IMR-90 (cell line): ENCODE data around the gene CHMP6. TPM values are rescaled to one million over a fixed set of nuclear protein-coding genes. Genes with fewer than 3 reads are reported as not detected.

Experiments
- ATAC-seq: fragments of 200-7000 bp; cut with Tn5 transposase; 2 replicates; pipeline ENCODE4 v1.9.1; 2020; ENCODE audit warnings: low read depth, mild to moderate bottlenecking, moderate library complexity
- BruUV-seq: library from RNA; stranded (reverse); fragments of 400-500 nt; replicated peaks from 2 replicates; lab custom pipeline; 2021; lab: Mats Ljungman, UMichigan
- CTCF ChIA-PET: fragments of 300-600 bp; formaldehyde crosslinking; extraction: SDS; loops from one replicate; lab custom pipeline; 2021; ENCODE audit warnings: antibody characterized with exemption; lab: Yijun Ruan, JAX
- POLR2A ChIA-PET: fragments of 300-600 bp; sonication (Branson Sonifier 250); formaldehyde crosslinking; loops from one replicate; lab custom pipeline; 2022; ENCODE audit warnings: antibody characterized with exemption; ENCODE audit not compliant: unreplicated experiment; lab: Charles Lee
- DNase-seq: peaks from one replicate; pipeline ENCODE4 v3.0.0; 2013
- H2AFZ ChIP-seq: replicated peaks from 2 replicates; pipeline ENCODE3; 2013; ENCODE audit warnings: low read length, mild to moderate bottlenecking; ENCODE audit not compliant: poor library complexity
- H2AK5ac ChIP-seq: 2 replicates; pipeline ENCODE4 v1.6.1; 2013; ENCODE audit warnings: low read depth, low read length, inconsistent platforms
- H2AK9ac ChIP-seq: replicated peaks from 2 replicates; pipeline ENCODE3; 2013; ENCODE audit warnings: mild to moderate bottlenecking, low read depth, low read length, moderate library complexity; ENCODE audit not compliant: poor library complexity
- H2BK120ac ChIP-seq: 2 replicates; pipeline ENCODE4 v1.6.1; 2013; ENCODE audit warnings: low read depth, low read length, inconsistent platforms
- H2BK15ac ChIP-seq: 3 replicates; pipeline ENCODE4 v1.6.1; 2013; ENCODE audit warnings: low read depth, low read length, inconsistent platforms
- H2BK20ac ChIP-seq: 2 replicates; pipeline ENCODE4 v1.6.1; 2013; ENCODE audit warnings: low read depth, mild to moderate bottlenecking, inconsistent platforms, low read length, moderate library complexity
- H2BK5ac ChIP-seq: 2 replicates; pipeline ENCODE4 v1.6.1; 2013; ENCODE audit warnings: mild to moderate bottlenecking, low read depth, low read length, inconsistent platforms; ENCODE audit not compliant: poor library complexity, severe bottlenecking
- H3K14ac ChIP-seq: replicated peaks from 2 replicates; pipeline ENCODE4 v1.6.1; 2013; ENCODE audit warnings: low read depth, low read length, inconsistent platforms
- H3K18ac ChIP-seq: 2 replicates; pipeline ENCODE4 v1.6.1; 2013; ENCODE audit warnings: low read depth, low read length, control low read depth
- H3K23ac ChIP-seq: 2 replicates; pipeline ENCODE4 v1.6.1; 2013; ENCODE audit warnings: low read depth, low read length, inconsistent platforms
- H3K27ac ChIP-seq: 2 replicates; pipeline ENCODE4 v1.5.1; 2013; ENCODE audit warnings: mild to moderate bottlenecking, control low read depth, low read length; ENCODE audit not compliant: insufficient read depth
- H3K27me3 ChIP-seq: 2 replicates; pipeline ENCODE4 v1.6.1; 2013; ENCODE audit warnings: low read length; ENCODE audit not compliant: control insufficient read depth, insufficient read depth
- H3K36me3 ChIP-seq: 2 replicates; pipeline ENCODE4 v1.6.1; 2013; ENCODE audit warnings: low read length, mixed read lengths; ENCODE audit not compliant: control insufficient read depth, insufficient read depth
- H3K4ac ChIP-seq: 2 replicates; pipeline ENCODE4 v1.6.1; 2013; ENCODE audit warnings: low read depth, low read length, inconsistent platforms
- H3K4me1 ChIP-seq: 2 replicates; pipeline ENCODE4 v1.6.1; 2013; ENCODE audit warnings: low read length, mixed read lengths; ENCODE audit not compliant: control insufficient read depth, insufficient read depth
- H3K4me2 ChIP-seq: 2 replicates; pipeline ENCODE4 v1.6.1; 2013; ENCODE audit warnings: low read depth, mild to moderate bottlenecking, control low read depth, low read length, moderate library complexity
- H3K4me3 ChIP-seq: 2 replicates; pipeline ENCODE4 v1.5.1; 2013; ENCODE audit warnings: low read depth, mild to moderate bottlenecking, control low read depth, low read length, moderate library complexity; ENCODE audit not compliant: insufficient read depth
- H3K56ac ChIP-seq: 2 replicates; pipeline ENCODE4 v1.6.1; 2013; ENCODE audit warnings: low read length, inconsistent platforms; ENCODE audit not compliant: insufficient read depth; ENCODE audit errors: extremely low read depth
- H3K79me1 ChIP-seq, 2 experiments: 2 replicates each; pipeline ENCODE4 v1.6.1; 2013; ENCODE audit warnings: low read length in 2 of 2, inconsistent platforms in 1 of 2, low read depth in 1 of 2
- H3K9ac ChIP-seq: 2 replicates; pipeline ENCODE4 v1.6.1; 2013; ENCODE audit warnings: low read depth, low read length, control low read depth
- H3K9me1 ChIP-seq: 2 replicates; pipeline ENCODE4 v1.6.1; 2013; ENCODE audit warnings: low read length, inconsistent platforms; ENCODE audit not compliant: insufficient read depth
- H3K9me3 ChIP-seq: 2 replicates; pipeline ENCODE4 v1.6.1; 2013; ENCODE audit warnings: low read length; ENCODE audit not compliant: control insufficient read depth, insufficient read depth
- H4K20me1 ChIP-seq: 2 replicates; pipeline ENCODE4 v1.6.1; 2013; ENCODE audit warnings: low read length, inconsistent platforms; ENCODE audit not compliant: insufficient read depth
- H4K5ac ChIP-seq: 2 replicates; pipeline ENCODE4 v1.6.1; 2013; ENCODE audit warnings: mild to moderate bottlenecking, low read depth, low read length, control low read depth
- H4K8ac ChIP-seq, 2 experiments: 2 replicates each; pipeline ENCODE4 v1.6.1; 2013; ENCODE audit warnings: low read depth in 2 of 2, low read length in 2 of 2, control low read depth in 1 of 2, inconsistent platforms in 1 of 2
- H4K91ac ChIP-seq: 2 replicates; pipeline ENCODE4 v1.6.1; 2013; ENCODE audit warnings: low read depth, low read length, inconsistent platforms; ENCODE audit not compliant: insufficient read depth
- BHLHE40 ChIP-seq: fragments of 150-350 bp; IDR thresholded peaks from 2 replicates; pipeline ENCODE4 v1.6.1; 2016; ENCODE audit warnings: mild to moderate bottlenecking, low read depth, low read length
- CEBPB ChIP-seq: IDR thresholded peaks from 2 replicates; pipeline ENCODE4 v1.6.1; 2012; ENCODE audit warnings: low read depth, low read length, improper control_type of control experiment
- CHD1 ChIP-seq: IDR thresholded peaks from 2 replicates; pipeline ENCODE4 v1.6.1; 2012; ENCODE audit warnings: low read depth, low read length, improper control_type of control experiment
- CTCF ChIP-seq: conservative IDR thresholded peaks from 2 replicates; pipeline ENCODE4 v1.5.1; 2012; ENCODE audit warnings: mild to moderate bottlenecking, low read depth, low read length, improper control_type of control experiment
- ELK1 ChIP-seq: fragments of 150-350 bp; IDR thresholded peaks from 2 replicates; pipeline ENCODE4 v1.6.1; 2016; ENCODE audit warnings: low read depth, mild to moderate bottlenecking, low read length, moderate library complexity, borderline replicate concordance
- MAFK ChIP-seq: IDR thresholded peaks from 2 replicates; pipeline ENCODE4 v1.6.1; 2012; ENCODE audit warnings: low read depth, low read length, improper control_type of control experiment
- MAZ ChIP-seq: IDR thresholded peaks from 2 replicates; pipeline ENCODE4 v1.6.1; 2012; ENCODE audit warnings: low read depth, mild to moderate bottlenecking, low read length, improper control_type of control experiment, moderate library complexity, borderline replicate concordance
- MXI1 ChIP-seq: IDR thresholded peaks from 2 replicates; pipeline ENCODE4 v1.6.1; 2012; ENCODE audit warnings: low read depth, mild to moderate bottlenecking, low read length, moderate library complexity, borderline replicate concordance
- NFE2L2 ChIP-seq: fragments of 150-350 bp; IDR thresholded peaks from 2 replicates; pipeline ENCODE4 v1.6.1; 2016; ENCODE audit warnings: low read depth, mild to moderate bottlenecking, low read length
- POLR2A ChIP-seq: IDR thresholded peaks from 2 replicates; pipeline ENCODE4 v1.6.1; 2012; ENCODE audit warnings: mild to moderate bottlenecking, low read depth, low read length
- RAD21 ChIP-seq: IDR thresholded peaks from 2 replicates; pipeline ENCODE4 v1.6.1; 2012; ENCODE audit warnings: low read length, improper control_type of control experiment
- RCOR1 ChIP-seq: IDR thresholded peaks from 2 replicates; pipeline ENCODE4 v1.6.1; 2012; ENCODE audit warnings: mild to moderate bottlenecking, low read length, improper control_type of control experiment; ENCODE audit not compliant: insufficient replicate concordance
- SMC3 ChIP-seq: fragments of 150-350 bp; IDR thresholded peaks from 2 replicates; pipeline ENCODE4 v1.6.1; 2016; ENCODE audit warnings: low read depth, mild to moderate bottlenecking, antibody characterized with exemption, low read length, moderate library complexity
- USF2 ChIP-seq: fragments of 150-350 bp; IDR thresholded peaks from 2 replicates; pipeline ENCODE4 v1.6.1; 2017; ENCODE audit warnings: mild to moderate bottlenecking, antibody characterized with exemption, low read length, low read depth
- WGBS, 2 experiments: methylation state at CpG; one replicate each; pipeline versions ENCODE4 v1.1.5 to v1.1.7; 2013; ENCODE audit warnings: missing lambda C conversion rate in 2 of 2; ENCODE audit not compliant: insufficient read length in 1 of 2; ENCODE audit errors: extremely low coverage in 2 of 2; 5-methylcytosine and 5-hydroxymethylcytosine counted together
- dilution Hi-C: fragments of 300-500 bp; cut with HindIII; formaldehyde crosslinking; loops from one replicate; pipeline ENCODE4 v1.14.3; 2018; ENCODE audit warnings: low sequenced_read_pairs; ENCODE audit not compliant: unreplicated experiment
- in situ Hi-C: fragments of 300-500 bp; cut with MboI; formaldehyde crosslinking; loops from 3 replicates; pipeline ENCODE4 v1.14.3; 2019; ENCODE audit warnings: low sequenced_read_pairs, inconsistent platforms, mixed read lengths
- intact Hi-C: fragments of 100-400 bp; cut with micrococcal nuclease; formaldehyde crosslinking; loops from 2 replicates; pipeline ENCODE4 v1.10.0; 2022
- polyA plus RNA-seq, 3 experiments: library from polyadenylated mRNA; depleted of rRNA; stranded (reverse); fragments of >200 nt; gene quantifications; 2 replicates each; pipeline ENCODE4 v1.2.3, GENCODE V29; 2012; ENCODE audit warnings: low replicate concordance in 1 of 3
- total RNA-seq: library from RNA; depleted of rRNA; stranded (reverse); fragments of >200 nt; gene quantifications from 2 replicates; pipeline ENCODE4 v1.2.3, GENCODE V29; 2012

CHMP6 gene
- total and polyA plus RNA-seq, 2 of the 4 experiments (the other 2 are of a cell fraction), result 5.0 to 40.3 TPM

GRCh38 chr17:80976701-80977100 is 14.9 kb upstream of the CHMP6 start:
- H4K8ac ChIP-seq, result no peak overlapping the region
- H2BK20ac ChIP-seq, result no peak overlapping the region
- no CpG with 5 or more reads among the region's 3 CpGs for WGBS, 2 experiments
- H3K4me3 ChIP-seq, result no peak overlapping the region
- H3K14ac ChIP-seq, result no peak overlapping the region
- intact Hi-C loops (no loop called here), in situ Hi-C loops (loop anchor here (5.0 kb wide), 1 partner anchor 399 kb away; no protein-coding TSS in a partner anchor), dilution Hi-C loops (no loop called here)
- H4K5ac ChIP-seq, result no peak overlapping the region
- no peak overlapping the region for H3K4ac ChIP-seq
- ChIA-PET POLR2A (no interaction called here), CTCF (no interaction called here)
- no peaks in the 10 kb centered on the region for H3K79me1 ChIP-seq
- H3K23ac ChIP-seq, result no peak overlapping the region
- no peak overlapping the region for H2AK9ac ChIP-seq
- H2AFZ ChIP-seq, result no peak overlapping the region
- H2AK5ac ChIP-seq, result no peak overlapping the region
- no peak overlapping the region for H3K18ac ChIP-seq
- H3K27ac ChIP-seq, result no peak overlapping the region
- H4K20me1 ChIP-seq, result no peaks in the 10 kb centered on the region
- ATAC-seq (no peak), DNase-seq (peak; percentile 16)
- H3K9me1 ChIP-seq, result no peaks in the 10 kb centered on the region
- H3K4me1 ChIP-seq, result no peaks in the 10 kb centered on the region
- H3K56ac ChIP-seq, result no peak overlapping the region
- no peak overlapping the region for H4K91ac ChIP-seq
- no TSS peak for BruUV-seq
- no peak overlapping the region for H2BK5ac ChIP-seq
- H3K9me3 ChIP-seq, result peaks cover 2% of the 10 kb centered on the region
- H3K4me2 ChIP-seq, result no peak overlapping the region
- no peak overlapping the region for H3K9ac ChIP-seq
- H2BK15ac ChIP-seq, result no peak overlapping the region
- H3K36me3 ChIP-seq, result no peaks in the 10 kb centered on the region
- TF ChIP-seq MXI1 (no peak), ELK1 (no peak), SMC3 (no peak), CHD1 (no peak), RAD21 (no peak), CTCF (no peak), NFE2L2 (no peak), USF2 (no peak), MAFK (no peak), CEBPB (no peak), RCOR1 (no peak), MAZ (no peak), BHLHE40 (no peak), POLR2A (no peak)
- no peaks in the 10 kb centered on the region for H3K27me3 ChIP-seq
- H2BK120ac ChIP-seq, result no peak overlapping the region
